MCF 10A (cell line): ENCODE results near the gene SUN3. TPM values are rescaled to one million over a fixed set of nuclear protein-coding genes. Genes with fewer than 3 reads are reported as not detected.

Source experiments
- BruUV-seq: library from RNA; stranded (reverse); fragments of 400-500 nt; replicated peaks from 2 replicates; lab custom pipeline; 2021; lab: Mats Ljungman, UMichigan
- CTCF ChIA-PET: fragments of 300-600 bp; sonication (Branson Sonifier 250); formaldehyde crosslinking; extraction: SDS; loops from one replicate; lab custom pipeline; 2021; ENCODE audit warnings: antibody characterized with exemption, inconsistent platforms; lab: Yijun Ruan, JAX
- POLR2A ChIA-PET: fragments of 300-600, 350-650 bp; sonication (Branson Sonifier 250); formaldehyde crosslinking; extraction: SDS; loops from one replicate; lab custom pipeline; 2020; ENCODE audit warnings: antibody characterized with exemption, inconsistent platforms; lab: Yijun Ruan, JAX
- DNase-seq: peaks from one replicate; pipeline ENCODE4 v3.0.0-alpha.2; 2018; ENCODE audit not compliant: unreplicated experiment
- H3K27ac Mint-ChIP-seq: one replicate; pipeline ENCODE4 v1.8.0; 2022; ENCODE audit warnings: mild to moderate bottlenecking, low read depth, mixed read lengths; ENCODE audit not compliant: unreplicated experiment
- H3K27me3 Mint-ChIP-seq: one replicate; pipeline ENCODE4 v1.8.0; 2022; ENCODE audit warnings: mixed read lengths; ENCODE audit not compliant: insufficient read depth, unreplicated experiment
- H3K36me3 Mint-ChIP-seq: one replicate; pipeline ENCODE4 v1.8.0; 2022; ENCODE audit warnings: mild to moderate bottlenecking, moderate library complexity, mixed read lengths; ENCODE audit not compliant: insufficient read depth, unreplicated experiment
- H3K4me1 Mint-ChIP-seq: one replicate; pipeline ENCODE4 v1.8.0; 2022; ENCODE audit warnings: mixed read lengths; ENCODE audit not compliant: insufficient read depth, unreplicated experiment
- H3K4me3 Mint-ChIP-seq: one replicate; pipeline ENCODE4 v1.8.0; 2022; ENCODE audit warnings: mild to moderate bottlenecking, moderate library complexity, mixed read lengths; ENCODE audit not compliant: unreplicated experiment
- H3K9me3 Mint-ChIP-seq: one replicate; pipeline ENCODE4 v1.8.0; 2022; ENCODE audit warnings: mixed read lengths; ENCODE audit not compliant: unreplicated experiment
- CTCF ChIP-seq: fragments of 200-600 bp; IDR thresholded peaks from one replicate; pipeline ENCODE4 v1.8.0; 2022; ENCODE audit warnings: antibody characterized with exemption, mild to moderate bottlenecking; ENCODE audit not compliant: unreplicated experiment
- intact Hi-C: fragments of 100-400 bp; cut with micrococcal nuclease; formaldehyde crosslinking; loops from 2 replicates; pipeline ENCODE4 v1.14.1; 2022
- total RNA-seq: library from RNA; stranded (reverse); gene quantifications from 2 replicates; pipeline ENCODE4 v1.2.3, GENCODE V29; 2022

Gene SUN3
- total RNA-seq, 1 experiment from 2014 or later, result not detected

- Mint-ChIP-seq H3K4me1 (no peaks in the 10 kb centered on the region), H3K36me3 (no peaks in the 10 kb centered on the region), H3K9me3 (peaks cover 13% of the 10 kb centered on the region), H3K4me3 (no peak overlapping the region), H3K27me3 (peaks cover 16% of the 10 kb centered on the region), H3K27ac (no peak overlapping the region)
- POLR2A ChIA-PET, result no interaction called here
- intact Hi-C loops, result no loop called here
- TF ChIP-seq CTCF, result no peak
- no TSS peak for BruUV-seq
- CTCF ChIA-PET, result no interaction called here
- no peak for DNase-seq
These were observed 11.2 kb downstream of the SUN3 start for GRCh38 chr7:48017674-48018073.

GRCh38 chr7:48016641-48017040 lies 12.3 kb downstream of the SUN3 start:
- TF ChIP-seq CTCF, result no peak
- Mint-ChIP-seq H3K27ac (no peak overlapping the region), H3K9me3 (peaks cover 13% of the 10 kb centered on the region), H3K4me1 (no peaks in the 10 kb centered on the region), H3K4me3 (no peak overlapping the region), H3K36me3 (no peaks in the 10 kb centered on the region), H3K27me3 (peaks cover 16% of the 10 kb centered on the region)
- intact Hi-C loops, result no loop called here
- ChIA-PET POLR2A (no interaction called here), CTCF (no interaction called here)
- DNase-seq, result no peak
- no TSS peak for BruUV-seq

- TF ChIP-seq CTCF, result no peak
- no peak for DNase-seq
- intact Hi-C loops, result no loop called here
- Mint-ChIP-seq H3K4me3 (no peak overlapping the region), H3K4me1 (no peaks in the 10 kb centered on the region), H3K27me3 (no peaks in the 10 kb centered on the region), H3K36me3 (peaks cover 6% of the 10 kb centered on the region), H3K27ac (no peak overlapping the region), H3K9me3 (no peaks in the 10 kb centered on the region)
- CTCF ChIA-PET, result interaction anchor here (1.3 to 1.5 kb wide), 2 partner anchors 15 to 23 kb away, joined by 4 read pairs; no protein-coding TSS in a partner anchor
- POLR2A ChIA-PET, result no interaction called here
- no TSS peak for BruUV-seq
These were observed 17.0 kb downstream of the SUN3 start for GRCh38 chr7:48011951-48012350.

GRCh38 chr7:48011323-48011722 lies 17.6 kb downstream of the SUN3 start:
- POLR2A ChIA-PET, result no interaction called here
- H3K36me3 Mint-ChIP-seq, result peaks cover 6% of the 10 kb centered on the region
- H3K27ac Mint-ChIP-seq, result no peak overlapping the region
- intact Hi-C loops, result no loop called here
- no peak for TF ChIP-seq CTCF
- H3K9me3 Mint-ChIP-seq, result no peaks in the 10 kb centered on the region
- no peak for DNase-seq
- BruUV-seq, result no TSS peak
- CTCF ChIA-PET, result no interaction called here
- no peak overlapping the region for H3K4me3 Mint-ChIP-seq
- no peaks in the 10 kb centered on the region for H3K4me1 Mint-ChIP-seq
- H3K27me3 Mint-ChIP-seq, result no peaks in the 10 kb centered on the region
